HUES48 (cell line): ENCODE measurements around the gene EWSR1.
"Not testable (repeated sequence)": the region's sequence is repeated elsewhere in the genome, so short reads cannot be mapped to it uniquely, and the experiment has no call there.

ENCODE experiments used
- H3K27ac ChIP-seq: one replicate; pipeline ENCODE4 v1.7.0; 2013; ENCODE audit warnings: low read depth, low read length, inconsistent platforms
- H3K27me3 ChIP-seq: 2 replicates; pipeline ENCODE4 v1.6.1; 2013; ENCODE audit warnings: mild to moderate bottlenecking, low read length; ENCODE audit not compliant: control insufficient read depth, insufficient read depth
- H3K36me3 ChIP-seq: 2 replicates; pipeline ENCODE4 v1.6.1; 2013; ENCODE audit warnings: low read length; ENCODE audit not compliant: control insufficient read depth, insufficient read depth
- H3K4me1 ChIP-seq: 2 replicates; pipeline ENCODE4 v1.6.1; 2013; ENCODE audit warnings: mild to moderate bottlenecking, low read length; ENCODE audit not compliant: control insufficient read depth, insufficient read depth
- H3K4me3 ChIP-seq: 2 replicates; pipeline ENCODE4 v1.5.1; 2013; ENCODE audit warnings: mild to moderate bottlenecking, low read depth, low read length
- H3K9ac ChIP-seq: 2 replicates; pipeline ENCODE4 v1.6.1; 2013; ENCODE audit warnings: mild to moderate bottlenecking, low read depth, low read length, moderate library complexity
- H3K9me3 ChIP-seq: 2 replicates; pipeline ENCODE4 v1.6.1; 2013; ENCODE audit warnings: low read length; ENCODE audit not compliant: control insufficient read depth, insufficient read depth

EWSR1 gene

GRCh38 chr22:29343313-29343805, 75.3 kb downstream of the EWSR1 start:
- Histone ChIP-seq H3K9me3 (no peaks in the 10 kb centered on the region), H3K36me3 (peaks cover 82% of the 10 kb centered on the region), H3K4me1 (no peaks in the 10 kb centered on the region), H3K4me3 (no peak overlapping the region), H3K27me3 (no peaks in the 10 kb centered on the region), H3K9ac (no peak overlapping the region), H3K27ac (no peak overlapping the region)

- no peaks in the 10 kb centered on the region for H3K4me1 ChIP-seq
- no peaks in the 10 kb centered on the region for H3K9me3 ChIP-seq
- H3K27ac ChIP-seq = no peak overlapping the region
- no peaks in the 10 kb centered on the region for H3K27me3 ChIP-seq
- no peak overlapping the region for H3K4me3 ChIP-seq
- H3K36me3 ChIP-seq = peaks cover 82% of the 10 kb centered on the region
- H3K9ac ChIP-seq = no peak overlapping the region
Observed at GRCh38 chr22:29344137-29344536, 76.1 kb downstream of the EWSR1 start.

- H3K4me3 ChIP-seq, H3K9me3 ChIP-seq, H3K4me1 ChIP-seq, H3K27ac ChIP-seq, H3K9ac ChIP-seq, H3K27me3 ChIP-seq: not testable (repeated sequence)
- peaks cover 87% of the 10 kb centered on the region for H3K36me3 ChIP-seq
Observed at GRCh38 chr22:29344889-29345288, 76.8 kb downstream of the EWSR1 start.

GRCh38 chr22:29345932-29346331, 77.9 kb downstream of the EWSR1 start:
- Histone ChIP-seq H3K9ac (no peak overlapping the region), H3K27me3 (no peaks in the 10 kb centered on the region), H3K4me3 (no peak overlapping the region), H3K4me1 (no peaks in the 10 kb centered on the region), H3K9me3 (no peaks in the 10 kb centered on the region), H3K27ac (no peak overlapping the region), H3K36me3 (peaks cover 87% of the 10 kb centered on the region)

DNA sequence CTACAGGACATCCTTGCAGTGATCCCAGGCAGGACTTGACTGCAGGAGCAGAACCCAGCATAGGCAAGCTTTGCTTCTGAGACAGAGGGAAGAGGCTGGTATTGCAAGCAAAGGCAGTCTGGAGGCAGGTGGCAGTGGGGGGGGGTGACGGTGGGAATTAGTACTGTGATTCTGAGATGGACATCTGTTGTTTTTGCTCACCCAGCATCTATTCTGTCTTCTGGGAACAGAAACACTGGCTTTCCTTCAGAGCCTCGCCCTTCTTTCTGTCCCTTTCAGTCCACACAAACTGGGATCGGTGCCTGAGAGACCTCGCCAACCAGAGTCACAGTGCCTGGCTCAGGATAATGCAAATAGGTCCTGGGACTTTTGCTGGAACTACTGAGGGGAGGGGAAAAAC, 78.6 kb downstream of the EWSR1 start:
- Histone ChIP-seq H3K27me3 (no peaks in the 10 kb centered on the region), H3K9ac (no peak overlapping the region), H3K4me3 (no peak overlapping the region), H3K4me1 (no peaks in the 10 kb centered on the region), H3K9me3 (no peaks in the 10 kb centered on the region), H3K27ac (no peak overlapping the region), H3K36me3 (peaks cover 87% of the 10 kb centered on the region)

- no peaks in the 10 kb centered on the region for H3K4me1 ChIP-seq
- peaks cover 87% of the 10 kb centered on the region for H3K36me3 ChIP-seq
- no peak overlapping the region for H3K9ac ChIP-seq
- H3K27ac ChIP-seq = no peak overlapping the region
- H3K4me3 ChIP-seq = no peak overlapping the region
- no peaks in the 10 kb centered on the region for H3K9me3 ChIP-seq
- H3K27me3 ChIP-seq = no peaks in the 10 kb centered on the region
Observed at GRCh38 chr22:29348041-29348440, 80.0 kb downstream of the EWSR1 start.

DNA sequence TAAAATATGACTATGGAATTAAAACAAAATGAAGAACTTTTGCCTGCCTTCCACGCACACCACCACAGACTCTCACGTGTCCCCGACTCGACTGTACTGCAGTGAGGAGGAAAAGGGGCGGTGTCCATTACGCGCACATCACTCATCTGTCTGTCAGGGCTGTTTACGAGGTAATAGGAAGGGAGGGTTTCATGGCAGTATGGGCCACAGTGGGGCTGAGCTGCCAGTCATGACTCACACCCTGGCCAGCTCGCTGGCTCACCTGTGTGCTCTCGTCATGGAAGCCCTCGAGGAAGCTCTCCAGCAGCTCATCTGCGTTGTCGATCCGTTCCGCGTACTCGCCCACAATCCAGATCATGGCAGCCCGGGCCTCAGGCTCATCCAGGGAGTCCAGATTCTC, 80.9 kb downstream of the EWSR1 start:
- H3K9me3 ChIP-seq = no peaks in the 10 kb centered on the region
- H3K27ac ChIP-seq = no peak overlapping the region
- no peaks in the 10 kb centered on the region for H3K4me1 ChIP-seq
- H3K4me3 ChIP-seq = no peak overlapping the region
- H3K36me3 ChIP-seq = peaks cover 88% of the 10 kb centered on the region
- no peaks in the 10 kb centered on the region for H3K27me3 ChIP-seq
- no peak overlapping the region for H3K9ac ChIP-seq
